NT2/D1 (cell line): Measurements from ENCODE around the gene DNAJC10.
"Not testable (repeated sequence)": the region's sequence is repeated elsewhere in the genome, so short reads cannot be mapped to it uniquely, and the experiment has no call there.

Experiments used
- SUZ12 ChIP-seq: IDR thresholded peaks from 2 replicates; pipeline ENCODE4 v1.6.1; 2011; ENCODE audit not compliant: insufficient read length, insufficient read depth; ENCODE audit errors: extremely low read depth
- YY1 ChIP-seq: IDR thresholded peaks from 2 replicates; pipeline ENCODE4 v1.6.1; 2011; ENCODE audit not compliant: insufficient read length, insufficient read depth
- ZNF274 ChIP-seq: IDR thresholded peaks from 2 replicates; pipeline ENCODE4 v1.6.1; 2011; ENCODE audit warnings: mild to moderate bottlenecking, low read depth, low read length

DNA sequence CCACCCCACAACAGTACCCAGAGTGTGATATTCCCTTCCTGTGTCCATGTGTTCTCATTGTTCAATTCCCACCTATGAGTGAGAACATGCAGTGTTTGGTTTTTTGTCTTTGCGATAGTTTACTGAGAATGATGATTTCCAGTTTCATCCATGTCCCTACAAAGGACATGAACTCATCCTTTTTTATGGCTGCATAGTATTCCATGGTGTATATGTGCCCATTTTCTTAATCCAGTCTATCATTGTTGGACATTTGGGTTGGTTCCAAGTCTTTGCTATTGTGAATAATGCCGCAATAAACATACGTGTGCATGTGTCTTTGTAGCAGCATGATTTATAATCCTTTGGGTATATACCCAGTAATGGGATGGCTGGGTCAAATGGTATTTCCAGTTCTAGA lies 29.8 kb downstream of the DNAJC10 start:
- not testable (repeated sequence) for TF ChIP-seq ZNF274, SUZ12, YY1
